ENCODE data around the gene SYT9.

SYT9 gene

GRCh38 chr11:7439746-7440320 lies 188.1 kb downstream of the SYT9 start:
- TF ChIP-seq NFIC (IDR thresholded peaks at IDR 0.05), result no peak
- no peak for TF ChIP-seq EGR1 (IDR thresholded peaks at IDR 0.05)
- TF ChIP-seq MAX (IDR thresholded peaks at IDR 0.05), result no peak
- no peak for TF ChIP-seq TEAD4 (IDR thresholded peaks at IDR 0.05)
- TF ChIP-seq REST (IDR thresholded peaks at IDR 0.05; ENCODE audit: low read depth), result no peak
- TF ChIP-seq USF1 (IDR thresholded peaks at IDR 0.05), result no peak
- TF ChIP-seq FOXM1 (IDR thresholded peaks at IDR 0.05; ENCODE audit: borderline replicate concordance, low read depth), result no peak
- TF ChIP-seq YY1 (IDR thresholded peaks at IDR 0.05; ENCODE audit: low read depth), result no peak
- no peak for TF ChIP-seq CREB1 (IDR thresholded peaks at IDR 0.05; ENCODE audit: low read depth)
- no peak for TF ChIP-seq TCF12 (IDR thresholded peaks at IDR 0.05; ENCODE audit: low read depth)

- TF ChIP-seq CREB1 (IDR thresholded peaks at IDR 0.05; ENCODE audit: low read depth) (no peak), RAD21 (IDR thresholded peaks at IDR 0.05; ENCODE audit: low read depth) (peak; percentile 82)
Measured at GRCh38 chr11:7442588-7443215, 191.0 kb downstream of the SYT9 start.

GRCh38 chr11:7444091-7444981 lies 192.6 kb downstream of the SYT9 start:
- TF ChIP-seq TCF12 (IDR thresholded peaks at IDR 0.05; ENCODE audit: low read depth) (no peak), ZBTB7A (IDR thresholded peaks at IDR 0.05; ENCODE audit: low read depth) (no peak), MAX (IDR thresholded peaks at IDR 0.05) (no peak), RAD21 (IDR thresholded peaks at IDR 0.05; ENCODE audit: low read depth) (no peak), USF1 (IDR thresholded peaks at IDR 0.05) (no peak), REST (IDR thresholded peaks at IDR 0.05; ENCODE audit: low read depth) (no peak), TEAD4 (IDR thresholded peaks at IDR 0.05) (no peak), EP300 (IDR thresholded peaks at IDR 0.05; ENCODE audit: borderline replicate concordance) (no peak), TAF1 (IDR thresholded peaks at IDR 0.05; ENCODE audit: low read depth) (no peak), EGR1 (IDR thresholded peaks at IDR 0.05) (no peak), CEBPB (IDR thresholded peaks at IDR 0.05) (no peak), NFIC (IDR thresholded peaks at IDR 0.05) (no peak), CREB1 (IDR thresholded peaks at IDR 0.05; ENCODE audit: low read depth) (no peak), FOXM1 (IDR thresholded peaks at IDR 0.05; ENCODE audit: borderline replicate concordance, low read depth) (no peak)

GRCh38 chr11:7445564-7445963 lies 193.9 kb downstream of the SYT9 start:
- TF ChIP-seq EGR1 (IDR thresholded peaks at IDR 0.05) (no peak), USF1 (IDR thresholded peaks at IDR 0.05) (no peak), REST (IDR thresholded peaks at IDR 0.05; ENCODE audit: low read depth) (no peak), TAF1 (IDR thresholded peaks at IDR 0.05; ENCODE audit: low read depth) (no peak), TCF12 (IDR thresholded peaks at IDR 0.05; ENCODE audit: low read depth) (no peak), RAD21 (IDR thresholded peaks at IDR 0.05; ENCODE audit: low read depth) (no peak), MAX (IDR thresholded peaks at IDR 0.05) (no peak), YY1 (IDR thresholded peaks at IDR 0.05; ENCODE audit: low read depth) (no peak), ZBTB7A (IDR thresholded peaks at IDR 0.05; ENCODE audit: low read depth) (no peak), EP300 (IDR thresholded peaks at IDR 0.05; ENCODE audit: borderline replicate concordance) (no peak), TEAD4 (IDR thresholded peaks at IDR 0.05) (no peak), NFIC (IDR thresholded peaks at IDR 0.05) (no peak)
